ENCODE data around the gene DCHS1. TPM values are rescaled to one million over a fixed set of nuclear protein-coding genes. Genes with fewer than 3 reads are reported as not detected.

Gene DCHS1
- total and polyA plus RNA-seq, 2 of the 13 experiments (the other 11 are each of a cell fraction or from before 2014, with no cell fraction given) = under 0.01 to 0.03 TPM

- TF ChIP-seq REPIN1 (CRISPR knock-in tag; IDR thresholded peaks at IDR 0.05; ENCODE audit: borderline replicate concordance, low read depth) (peak; percentile 86; the same call in 1 of the 2 replicates), IRF2 (CRISPR knock-in tag; IDR thresholded peaks at IDR 0.05) (peak; percentile 56; the same call in 1 of the 2 replicates), AFF4 (CRISPR knock-in tag; IDR thresholded peaks at IDR 0.05) (no peak), ZNF430 (CRISPR knock-in tag; IDR thresholded peaks at IDR 0.05) (peak; percentile 44; the same call in 1 of the 2 replicates), NFYC (CRISPR knock-in tag; IDR thresholded peaks at IDR 0.05) (no peak), ZNF841 (CRISPR knock-in tag; IDR thresholded peaks at IDR 0.05; ENCODE audit: borderline replicate concordance) (no peak), CENPBD1 (CRISPR knock-in tag; IDR thresholded peaks at IDR 0.05; ENCODE audit: borderline replicate concordance, low read depth) (0 out of 2 replicates have a peak, but pooled peaks have one; percentile 70), IKZF4 (CRISPR knock-in tag; IDR thresholded peaks at IDR 0.05; ENCODE audit: borderline replicate concordance, low read depth, not compliant biosample characterization) (no peak), ZNF674 (CRISPR knock-in tag; IDR thresholded peaks at IDR 0.05; ENCODE audit: low read depth) (no peak), GABPB1 (CRISPR knock-in tag; IDR thresholded peaks at IDR 0.05) (peak; percentile 92), TAF1 (CRISPR knock-in tag; IDR thresholded peaks at IDR 0.05) (peak; percentile 93), ZNF10 (CRISPR knock-in tag; IDR thresholded peaks at IDR 0.05; ENCODE audit: borderline replicate concordance, low read depth) (no peak), ZNF558 (CRISPR knock-in tag; IDR thresholded peaks at IDR 0.05; ENCODE audit: borderline replicate concordance) (no peak; the same call in 1 of the 2 replicates), ZNF652 (CRISPR knock-in tag; IDR thresholded peaks at IDR 0.05; ENCODE audit: borderline replicate concordance, low read depth) (peak; percentile 29; the same call in 1 of the 2 replicates), ZFP91 (CRISPR knock-in tag; IDR thresholded peaks at IDR 0.05; ENCODE audit: borderline replicate concordance) (peak; percentile 93), ZNF24 (IDR thresholded peaks at IDR 0.05) (no peak), NCOA1 (CRISPR knock-in tag; IDR thresholded peaks at IDR 0.05) (no peak), KDM5A (IDR thresholded peaks at IDR 0.05; ENCODE audit: borderline replicate concordance, low read length) (peak; percentile 58; the same call in 1 of the 2 replicates), ZBTB33 (CRISPR knock-in tag; IDR thresholded peaks at IDR 0.05) (no peak)
These were observed 43.2 kb downstream of the DCHS1 start, which contains the start of gene TAF10 (continued) for GRCh38 chr11:6612213-6613041.
